GM12874 (cell line): ENCODE data around the gene CHORDC1.

Source experiments
- TF ChIP-seq, protein P1 (sequence below): IDR thresholded peaks from 2 replicates; pipeline ENCODE4 v1.5.1; 2011; ENCODE audit warnings: low read depth, mild to moderate bottlenecking, control low read depth, low read length, moderate library complexity; ENCODE audit not compliant: insufficient read depth

The CHORDC1 gene

DNA sequence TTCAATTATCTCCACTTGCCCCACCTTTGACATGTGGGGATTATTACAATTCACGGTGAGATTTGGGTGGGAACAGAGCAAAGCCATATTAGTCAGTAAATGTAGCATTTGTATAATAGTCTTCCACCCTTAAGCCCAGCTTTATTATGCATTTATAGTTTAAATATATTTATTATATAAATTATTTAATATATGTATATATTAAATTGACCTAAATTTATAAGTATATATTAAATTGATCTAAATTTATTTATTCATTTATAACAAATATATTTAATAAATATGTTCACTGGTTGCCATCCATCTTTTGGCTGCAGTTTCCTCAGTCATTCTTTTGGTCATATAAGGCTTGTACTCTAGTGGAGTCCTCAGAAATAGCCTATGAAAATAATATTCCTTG is 23.6 kb upstream of the CHORDC1 start:
- TF ChIP-seq, protein P1, sequence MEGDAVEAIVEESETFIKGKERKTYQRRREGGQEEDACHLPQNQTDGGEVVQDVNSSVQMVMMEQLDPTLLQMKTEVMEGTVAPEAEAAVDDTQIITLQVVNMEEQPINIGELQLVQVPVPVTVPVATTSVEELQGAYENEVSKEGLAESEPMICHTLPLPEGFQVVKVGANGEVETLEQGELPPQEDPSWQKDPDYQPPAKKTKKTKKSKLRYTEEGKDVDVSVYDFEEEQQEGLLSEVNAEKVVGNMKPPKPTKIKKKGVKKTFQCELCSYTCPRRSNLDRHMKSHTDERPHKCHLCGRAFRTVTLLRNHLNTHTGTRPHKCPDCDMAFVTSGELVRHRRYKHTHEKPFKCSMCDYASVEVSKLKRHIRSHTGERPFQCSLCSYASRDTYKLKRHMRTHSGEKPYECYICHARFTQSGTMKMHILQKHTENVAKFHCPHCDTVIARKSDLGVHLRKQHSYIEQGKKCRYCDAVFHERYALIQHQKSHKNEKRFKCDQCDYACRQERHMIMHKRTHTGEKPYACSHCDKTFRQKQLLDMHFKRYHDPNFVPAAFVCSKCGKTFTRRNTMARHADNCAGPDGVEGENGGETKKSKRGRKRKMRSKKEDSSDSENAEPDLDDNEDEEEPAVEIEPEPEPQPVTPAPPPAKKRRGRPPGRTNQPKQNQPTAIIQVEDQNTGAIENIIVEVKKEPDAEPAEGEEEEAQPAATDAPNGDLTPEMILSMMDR, result no peak

DNA sequence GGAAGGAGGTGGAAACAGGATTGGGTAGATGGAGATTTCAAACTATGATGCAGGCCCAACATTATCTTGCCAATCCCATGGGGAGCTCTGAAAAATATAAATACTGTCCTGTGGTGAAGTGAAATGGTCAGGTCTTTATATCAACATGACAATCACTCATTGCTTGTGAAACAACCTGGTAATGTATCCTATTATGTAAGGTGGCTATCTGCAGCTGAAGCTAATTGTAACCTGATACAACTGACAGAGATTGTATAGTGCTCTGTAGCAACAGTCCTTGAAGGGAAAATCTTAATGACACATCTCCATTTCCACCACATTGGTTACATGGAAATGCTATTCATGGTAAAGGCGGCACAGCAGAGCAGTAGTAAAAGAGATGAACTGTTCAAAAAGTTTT is 20.7 kb upstream of the CHORDC1 start:
- TF ChIP-seq, protein P1, result no peak

DNA sequence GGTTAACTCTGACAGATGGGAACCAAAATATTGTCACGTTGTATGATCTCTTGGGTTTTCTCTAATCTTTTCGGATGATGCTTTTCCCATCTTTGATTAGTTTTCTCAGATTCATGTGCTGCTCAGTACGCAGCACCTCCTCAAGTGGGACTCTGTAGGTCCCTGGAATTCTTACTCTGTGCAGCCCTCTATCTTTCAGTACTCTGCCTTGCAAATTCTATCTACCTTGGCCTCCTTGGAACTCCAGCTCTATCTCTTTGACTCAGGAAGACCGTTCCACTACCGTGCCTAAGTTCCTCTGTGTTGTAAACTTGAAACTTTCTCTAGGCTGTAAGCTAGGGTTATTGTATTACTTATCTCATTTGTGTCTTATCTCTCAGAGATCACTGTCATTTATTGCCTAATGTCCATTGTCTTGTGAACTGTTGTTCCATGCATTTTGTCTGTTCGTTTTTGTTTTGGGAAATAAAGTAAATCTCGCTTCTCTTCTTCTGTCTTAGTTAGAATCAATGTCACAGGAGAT is 20.1 kb upstream of the CHORDC1 start:
- TF ChIP-seq, protein P1, result no peak

DNA sequence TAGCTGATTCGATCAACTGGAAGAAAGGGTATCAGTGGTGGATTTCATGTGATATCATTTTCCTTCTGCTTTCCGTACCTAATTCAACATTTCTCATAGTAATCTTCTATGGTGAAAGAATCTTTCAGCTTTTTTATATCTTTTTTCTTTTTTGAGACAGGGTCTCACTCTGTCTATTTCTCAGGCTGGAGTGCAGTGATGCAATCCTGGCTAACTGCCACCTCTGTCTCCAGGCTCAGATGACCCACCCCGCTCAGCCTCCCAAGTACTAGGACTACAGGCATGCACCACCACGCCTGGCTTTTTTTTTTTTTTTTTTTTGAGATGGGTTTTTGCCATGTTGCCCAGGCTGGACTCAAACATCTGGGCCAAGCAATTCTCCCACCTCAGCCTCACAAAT is 18.6 kb upstream of the CHORDC1 start:
- TF ChIP-seq, protein P1, result no peak

DNA sequence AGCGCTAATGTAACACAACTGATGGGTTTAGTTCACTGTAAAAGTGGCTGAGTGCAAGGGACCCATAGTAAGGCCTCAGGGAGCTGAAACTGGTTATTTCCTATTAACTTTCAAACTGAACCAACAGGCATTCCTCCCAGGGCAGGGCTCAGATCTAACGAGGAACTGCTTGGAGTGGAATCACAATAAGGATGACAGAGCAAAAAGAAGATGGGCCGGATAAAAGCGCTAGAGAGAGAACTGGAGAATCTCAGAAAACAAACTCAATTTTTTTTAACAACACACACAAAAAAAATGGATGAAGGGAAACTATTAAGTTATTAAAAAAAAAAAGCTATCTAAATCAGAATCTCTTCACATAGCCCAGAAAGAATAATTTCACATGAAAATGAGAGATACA is 14.2 kb upstream of the CHORDC1 start:
- TF ChIP-seq, protein P1, result no peak

DNA sequence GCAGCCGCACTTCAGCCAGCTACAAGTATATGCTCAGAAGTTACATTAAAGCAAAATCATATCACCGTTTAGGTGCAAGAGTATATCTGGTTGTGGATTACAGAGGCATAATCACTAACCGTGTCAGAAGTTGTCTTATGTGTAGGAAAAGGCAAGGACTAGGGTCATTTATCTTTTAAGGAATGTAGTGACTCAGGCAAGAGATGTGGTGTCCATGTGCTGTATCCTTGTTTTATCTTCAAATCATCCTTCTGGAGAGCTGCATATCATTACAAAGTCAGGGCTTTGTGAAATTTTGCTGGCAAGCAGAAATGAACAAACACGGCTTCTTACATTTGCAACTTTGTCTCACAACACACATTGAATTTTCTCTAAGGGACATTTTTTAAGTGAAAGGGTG is 12.7 kb upstream of the CHORDC1 start:
- TF ChIP-seq, protein P1, result no peak

DNA sequence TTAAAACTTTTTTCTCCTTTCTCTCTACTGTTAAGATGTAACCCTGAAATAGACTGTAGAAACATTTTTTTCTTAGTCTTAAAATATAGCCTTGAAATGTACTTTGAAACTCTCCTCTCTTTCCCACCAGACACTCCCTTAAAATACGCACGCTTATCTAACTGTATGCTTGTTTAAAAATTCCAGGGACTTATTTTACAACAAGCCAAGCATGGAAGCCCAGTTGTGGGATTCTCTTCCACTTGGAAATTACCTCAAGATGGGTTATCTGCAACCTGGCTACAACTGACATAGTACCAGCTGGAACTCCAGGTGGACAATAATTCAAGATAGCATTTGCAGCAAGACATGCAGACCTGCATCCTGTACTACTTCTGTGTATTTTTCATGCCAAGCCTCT is 12.1 kb upstream of the CHORDC1 start:
- TF ChIP-seq, protein P1, result no peak
